K562 (cell line): ENCODE measurements around the gene KIZ. TPM values are rescaled to one million over a fixed set of nuclear protein-coding genes. Genes with fewer than 3 reads are reported as not detected.
A peak's percentile ranks its signal among the peaks of the same experiment; 100 is the strongest.

ENCODE experiments used
- ATAC-seq: fragments of 200-7000 bp; cut with Tn5 transposase; 3 replicates; pipeline ENCODE4 v1.9.1; 2020; ENCODE audit warnings: moderate library complexity
- BruUV-seq: library from RNA; stranded (reverse); fragments of 400-500 nt; replicated peaks from 2 replicates; lab custom pipeline; 2021; lab: Mats Ljungman, UMichigan
- CTCF ChIA-PET: fragments of 300-600 bp; formaldehyde crosslinking; extraction: SDS; loops from one replicate; lab custom pipeline; 2021; ENCODE audit warnings: low intra/inter-chr PET ratio; lab: Yijun Ruan, JAX
- POLR2A ChIA-PET: fragments of 300-600, 350-650 bp; sonication (Branson Sonifier 250); formaldehyde crosslinking; extraction: SDS; loops from one replicate; lab custom pipeline; 2021; ENCODE audit warnings: antibody characterized with exemption, inconsistent platforms; lab: Yijun Ruan, JAX
- DNase-seq, 4 experiments: peaks; one replicate each; pipeline versions ENCODE4 v3.0.0 to v3.0.0-alpha.2; 2011 to 2018; ENCODE audit warnings: low spot score in 3 of 4, mixed read lengths in 3 of 4; ENCODE audit errors: extremely low read depth in 1 of 4
- FAIRE-seq: peaks from 2 replicates; lab custom pipeline; 2011; peaks lifted over from hg19 to GRCh38; lab: Jason Lieb, UNC
- H2AFZ ChIP-seq: 2 replicates; pipeline ENCODE4 v1.6.0; 2011; ENCODE audit warnings: low read depth, low read length, control low read depth, inconsistent platforms
- H3K27ac ChIP-seq: fragments of 200-600 bp; 3 replicates; pipeline ENCODE4 v1.8.0; 2011; ENCODE audit warnings: low read depth, mild to moderate bottlenecking, control low read depth, inconsistent platforms, low read length, moderate library complexity, mixed read lengths; ENCODE audit errors: extremely low read depth
- H3K27me3 ChIP-seq, 2 experiments: fragments of 300-600 bp in 1 of 2; 2 replicates in 1 of 2; 3 replicates in 1 of 2; pipeline versions ENCODE4 v1.6.0 to v1.8.0; 2011; ENCODE audit warnings: inconsistent platforms in 2 of 2, low read length in 2 of 2, mild to moderate bottlenecking in 1 of 2, mixed read lengths in 1 of 2, moderate library complexity in 1 of 2; ENCODE audit not compliant: control insufficient read depth in 2 of 2, insufficient read depth in 2 of 2
- H3K36me3 ChIP-seq: fragments of 300-600 bp; 3 replicates; pipeline ENCODE4 v1.8.0; 2011; ENCODE audit warnings: mild to moderate bottlenecking, low read length, inconsistent platforms; ENCODE audit not compliant: control insufficient read depth, insufficient read depth
- H3K4me1 ChIP-seq, 2 experiments: fragments of 200-600 bp in 1 of 2; replicated peaks in 1 of 2; 2 replicates in 1 of 2; 3 replicates in 1 of 2; pipeline versions ENCODE4 v1.5.1 to v1.8.0; 2011; ENCODE audit warnings: inconsistent platforms in 2 of 2, low read length in 2 of 2, mild to moderate bottlenecking in 1 of 2, mixed read lengths in 1 of 2, moderate library complexity in 1 of 2; ENCODE audit not compliant: control insufficient read depth in 2 of 2, insufficient read depth in 2 of 2
- H3K4me2 ChIP-seq: 2 replicates; pipeline ENCODE4 v1.6.1; 2011; ENCODE audit warnings: low read length, control low read depth, inconsistent platforms, mixed read lengths; ENCODE audit not compliant: insufficient read depth
- H3K4me3 ChIP-seq: fragments of 200-600 bp; sonication (generic), shearing (Covaris generic); 2 replicates; pipeline ENCODE4 v1.5.1; 2016; ENCODE audit warnings: control low read depth, inconsistent platforms
- H3K79me2 ChIP-seq: fragments of 200-600 bp; 3 replicates; pipeline ENCODE4 v1.8.0; 2011; ENCODE audit warnings: low read length, inconsistent platforms; ENCODE audit not compliant: control insufficient read depth, insufficient read depth
- H3K9ac ChIP-seq, 2 experiments: 2 replicates each; pipeline versions ENCODE4 v1.6.0 to v1.6.1; 2011; ENCODE audit warnings: low read depth in 2 of 2, low read length in 2 of 2, control low read depth in 1 of 2, inconsistent platforms in 1 of 2, mild to moderate bottlenecking in 1 of 2, mixed read lengths in 1 of 2; ENCODE audit not compliant: insufficient read depth in 1 of 2
- H3K9me1 ChIP-seq: one replicate; pipeline ENCODE4 v1.6.0; 2011; ENCODE audit warnings: inconsistent platforms, mild to moderate bottlenecking, low read length, moderate library complexity; ENCODE audit not compliant: control insufficient read depth, insufficient read depth
- H3K9me3 ChIP-seq: replicated peaks from 2 replicates; pipeline ENCODE4 v1.5.1; 2011; ENCODE audit warnings: low read depth, low read length, inconsistent platforms; ENCODE audit not compliant: control insufficient read depth, insufficient read depth
- H4K20me1 ChIP-seq: replicated peaks from 2 replicates; pipeline ENCODE4 v1.6.1; 2011; ENCODE audit warnings: low read length, inconsistent platforms, mixed read lengths; ENCODE audit not compliant: control insufficient read depth, insufficient read depth
- DEAF1 ChIP-seq: fragments of 450-650 bp; formaldehyde crosslinking; IDR thresholded peaks from 2 replicates; pipeline ENCODE4 v1.4.0; 2020; ENCODE audit warnings: mild to moderate bottlenecking, moderate library complexity
- TCF15 ChIP-seq: fragments of 250-450 bp; sonication (Bioruptor Pico); IDR thresholded peaks from 2 replicates; pipeline ENCODE4 v1.8.0; 2022; ENCODE audit warnings: moderate library complexity, mild to moderate bottlenecking, inconsistent platforms
- ZNF175 ChIP-seq: fragments of 200-800 bp; sonication (Bioruptor generic); IDR thresholded peaks from 2 replicates; pipeline ENCODE4 v1.6.1; 2016; ENCODE audit warnings: low read depth, mild to moderate bottlenecking, missing genetic modification characterization, missing compliant biosample characterization
- ZNF239 ChIP-seq: fragments of 250-450 bp; sonication (Bioruptor Pico); IDR thresholded peaks from 2 replicates; pipeline ENCODE4 v1.4.0; 2020; ENCODE audit warnings: mild to moderate bottlenecking
- WGBS: fragments of 100-300 bp; shearing (Covaris generic); methylation state at CpG from one replicate; pipeline ENCODE4 v1.1.6; 2016; ENCODE audit warnings: low coverage, mixed read lengths; ENCODE audit not compliant: insufficient coverage; ENCODE audit errors: missing lambda C conversion rate; 5-methylcytosine and 5-hydroxymethylcytosine counted together
- in situ Hi-C: fragments of 300-500 bp; cut with MboI; formaldehyde crosslinking; loops from 4 replicates; pipeline ENCODE4 v1.15.0; 2018; ENCODE audit warnings: inconsistent platforms, mixed read lengths
- intact Hi-C: fragments of 100-400 bp; cut with micrococcal nuclease; formaldehyde crosslinking; loops from 2 replicates; pipeline ENCODE4 v1.14.2; 2022
- polyA plus RNA-seq, 8 experiments: library from polyadenylated mRNA; depleted of rRNA in 4 of 8; stranded (reverse) in 5 of 8; unstranded in 3 of 8; fragments of >200 nt; fragmentation: Nextera tagmentation in 2 of 8; fragmentation: Illumina TruSeq in 1 of 8; extraction: Ambion mirVana in 2 of 8; extraction: Trizol in 1 of 8; gene quantifications; 2 replicates each; pipeline versions ENCODE4 v1.2.1 to v1.2.3, GENCODE V29; 2011 to 2014; ENCODE audit warnings: inconsistent platforms in 1 of 8, missing spikeins in 1 of 8
- total RNA-seq, 7 experiments: library from RNA; depleted of rRNA in 6 of 7; stranded (reverse); fragments of >200 nt in 6 of 7; fragmentation: Illumina TruSeq in 2 of 7; extraction: Trizol in 2 of 7; gene quantifications; 2 replicates each; pipeline versions ENCODE4 v1.2.1 to v1.2.3, GENCODE V29; 2011 to 2021; ENCODE audit warnings: low replicate concordance in 1 of 7

The KIZ gene
- total and polyA plus RNA-seq, 9 of the 15 experiments (the other 6 are each of a cell fraction or from before 2014, with no cell fraction given) = 4.9 to 21.1 (median 13.5) TPM

GRCh38 chr20:21208999-21209398 is 83.1 kb downstream of the KIZ start:
- no peaks in the 10 kb centered on the region for H3K36me3 ChIP-seq
- H3K79me2 ChIP-seq = no peaks in the 10 kb centered on the region
- no peak overlapping the region for H2AFZ ChIP-seq
- DNase-seq (no peak), ATAC-seq (no peak), FAIRE-seq (no peak)
- in situ Hi-C loops (no loop called here), intact Hi-C loops (no loop called here)
- no peak overlapping the region for H3K27ac ChIP-seq
- H3K27me3 ChIP-seq = no peaks in the 10 kb centered on the region
- H3K9me1 ChIP-seq = no peaks in the 10 kb centered on the region
- H3K4me3 ChIP-seq = no peak overlapping the region
- POLR2A ChIA-PET = no interaction called here
- no TSS peak for BruUV-seq
- H3K9ac ChIP-seq = no peak overlapping the region
- TF ChIP-seq ZNF175 (CRISPR knock-in tag) (no peak), ZNF239 (CRISPR knock-in tag) (peak; percentile 56; the same call in 1 of the 2 replicates), DEAF1 (CRISPR knock-in tag) (no peak), TCF15 (no peak)
- 48% methylated on average over 3 of the region's 3 CpGs for WGBS
- no peak overlapping the region for H3K4me2 ChIP-seq
- H3K4me1 ChIP-seq = no peaks in the 10 kb centered on the region
- CTCF ChIA-PET = no interaction called here
- H3K9me3 ChIP-seq = no peaks in the 10 kb centered on the region
- H4K20me1 ChIP-seq = no peaks in the 10 kb centered on the region
